OCI-LY7 (cell line): ENCODE measurements around the gene TMEM97.

ENCODE experiments used
- EZH2phosphoT487 ChIP-seq: fragments of 200-600 bp; sonication (generic); IDR thresholded peaks from 2 replicates; pipeline ENCODE4 v1.6.1; 2018; ENCODE audit warnings: low read depth, borderline replicate concordance, mild to moderate bottlenecking, mixed run types, antibody characterized with exemption, low read length, moderate library complexity, mixed read lengths
- TF ChIP-seq, protein P1 (sequence below): fragments of 200-600 bp; sonication (generic); conservative IDR thresholded peaks from 2 replicates; pipeline ENCODE4 v1.5.1; 2014; ENCODE audit warnings: mild to moderate bottlenecking, antibody characterized with exemption, low read length, moderate library complexity, mixed read lengths

DNA sequence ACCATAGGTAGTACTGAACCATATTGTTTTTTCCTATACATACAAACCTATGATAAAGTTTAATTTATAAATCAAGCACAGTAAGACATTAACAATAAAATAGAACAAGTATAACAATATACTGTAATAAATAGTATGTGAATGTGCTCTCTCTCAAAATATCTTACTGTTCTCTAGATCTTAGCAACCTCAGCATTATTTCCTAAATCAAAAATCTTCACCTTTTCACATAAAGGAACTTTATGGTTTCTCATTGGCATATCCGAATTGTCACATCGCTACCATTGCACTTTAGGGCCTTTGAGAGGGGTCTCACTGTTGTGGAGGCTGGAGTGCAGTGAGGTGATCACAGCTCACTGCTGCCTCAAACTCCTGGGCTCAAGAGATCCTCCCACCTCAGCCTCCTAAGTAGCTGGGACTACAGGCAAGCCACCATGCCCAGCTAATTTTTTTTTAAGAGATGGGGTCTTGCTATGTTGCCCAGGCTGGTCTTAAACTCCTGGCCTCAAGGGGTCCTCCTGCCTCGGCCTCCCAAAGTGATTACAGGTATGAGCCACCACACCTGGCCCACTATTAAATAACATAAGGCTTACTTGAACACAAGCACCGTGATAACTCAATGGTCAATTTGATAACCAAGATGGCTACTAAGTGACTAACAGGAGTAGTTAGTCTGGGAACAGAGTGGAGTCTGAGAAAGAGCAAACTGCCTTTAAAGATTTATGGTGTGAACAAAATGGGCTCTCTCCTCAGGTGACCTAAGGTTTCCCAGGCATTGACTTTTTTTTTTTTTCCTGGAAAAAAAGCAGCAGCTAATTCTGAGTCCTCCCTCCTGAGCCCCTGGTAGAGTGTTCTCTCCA is 2.9 kb upstream of the TMEM97 start:
- TF ChIP-seq EZH2phosphoT487: no peak
- TF ChIP-seq, protein P1, sequence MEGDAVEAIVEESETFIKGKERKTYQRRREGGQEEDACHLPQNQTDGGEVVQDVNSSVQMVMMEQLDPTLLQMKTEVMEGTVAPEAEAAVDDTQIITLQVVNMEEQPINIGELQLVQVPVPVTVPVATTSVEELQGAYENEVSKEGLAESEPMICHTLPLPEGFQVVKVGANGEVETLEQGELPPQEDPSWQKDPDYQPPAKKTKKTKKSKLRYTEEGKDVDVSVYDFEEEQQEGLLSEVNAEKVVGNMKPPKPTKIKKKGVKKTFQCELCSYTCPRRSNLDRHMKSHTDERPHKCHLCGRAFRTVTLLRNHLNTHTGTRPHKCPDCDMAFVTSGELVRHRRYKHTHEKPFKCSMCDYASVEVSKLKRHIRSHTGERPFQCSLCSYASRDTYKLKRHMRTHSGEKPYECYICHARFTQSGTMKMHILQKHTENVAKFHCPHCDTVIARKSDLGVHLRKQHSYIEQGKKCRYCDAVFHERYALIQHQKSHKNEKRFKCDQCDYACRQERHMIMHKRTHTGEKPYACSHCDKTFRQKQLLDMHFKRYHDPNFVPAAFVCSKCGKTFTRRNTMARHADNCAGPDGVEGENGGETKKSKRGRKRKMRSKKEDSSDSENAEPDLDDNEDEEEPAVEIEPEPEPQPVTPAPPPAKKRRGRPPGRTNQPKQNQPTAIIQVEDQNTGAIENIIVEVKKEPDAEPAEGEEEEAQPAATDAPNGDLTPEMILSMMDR: no peak
